Hepatocyte (in vitro differentiated cells): Measurements from ENCODE around the gene P3H3.
"Not testable (repeated sequence)": the region's sequence is repeated elsewhere in the genome, so short reads cannot be mapped to it uniquely, and the experiment has no call there.

Experiments
- CTCF ChIP-seq: fragments of 200-600 bp; sonication (generic); IDR thresholded peaks from 2 replicates; pipeline ENCODE4 v1.5.1; 2016; ENCODE audit warnings: antibody characterized with exemption, mild to moderate bottlenecking; ENCODE audit not compliant: poor library complexity
- EZH2 ChIP-seq: fragments of 200-600 bp; sonication (generic); IDR thresholded peaks from 2 replicates; pipeline ENCODE4 v1.6.1; 2016; ENCODE audit warnings: antibody characterized with exemption, mild to moderate bottlenecking, borderline replicate concordance

GRCh38 chr12:6888794-6889193 lies 60.6 kb downstream of the P3H3 start:
- TF ChIP-seq CTCF, EZH2: not testable (repeated sequence)
